Epithelial cell of esophagus (primary cell): Measurements from ENCODE around the gene ARHGEF37.
A peak's percentile ranks its signal among the peaks of the same experiment; 100 is the strongest.

ENCODE experiments used
- DNase-seq: peaks from one replicate; pipeline ENCODE4 v3.0.0; 2010; ENCODE audit warnings: low read depth
- H3K4me3 ChIP-seq: 2 replicates; pipeline ENCODE4 v1.5.1; 2011; ENCODE audit warnings: mild to moderate bottlenecking, low read length, control low read depth
- TF ChIP-seq, protein P1 (sequence below): IDR thresholded peaks from 2 replicates; pipeline ENCODE4 v1.5.1; 2011; ENCODE audit warnings: low read depth, mild to moderate bottlenecking, low read length, control low read depth, inconsistent platforms; ENCODE audit not compliant: insufficient read depth; ENCODE audit errors: missing control alignments

The ARHGEF37 gene

DNA sequence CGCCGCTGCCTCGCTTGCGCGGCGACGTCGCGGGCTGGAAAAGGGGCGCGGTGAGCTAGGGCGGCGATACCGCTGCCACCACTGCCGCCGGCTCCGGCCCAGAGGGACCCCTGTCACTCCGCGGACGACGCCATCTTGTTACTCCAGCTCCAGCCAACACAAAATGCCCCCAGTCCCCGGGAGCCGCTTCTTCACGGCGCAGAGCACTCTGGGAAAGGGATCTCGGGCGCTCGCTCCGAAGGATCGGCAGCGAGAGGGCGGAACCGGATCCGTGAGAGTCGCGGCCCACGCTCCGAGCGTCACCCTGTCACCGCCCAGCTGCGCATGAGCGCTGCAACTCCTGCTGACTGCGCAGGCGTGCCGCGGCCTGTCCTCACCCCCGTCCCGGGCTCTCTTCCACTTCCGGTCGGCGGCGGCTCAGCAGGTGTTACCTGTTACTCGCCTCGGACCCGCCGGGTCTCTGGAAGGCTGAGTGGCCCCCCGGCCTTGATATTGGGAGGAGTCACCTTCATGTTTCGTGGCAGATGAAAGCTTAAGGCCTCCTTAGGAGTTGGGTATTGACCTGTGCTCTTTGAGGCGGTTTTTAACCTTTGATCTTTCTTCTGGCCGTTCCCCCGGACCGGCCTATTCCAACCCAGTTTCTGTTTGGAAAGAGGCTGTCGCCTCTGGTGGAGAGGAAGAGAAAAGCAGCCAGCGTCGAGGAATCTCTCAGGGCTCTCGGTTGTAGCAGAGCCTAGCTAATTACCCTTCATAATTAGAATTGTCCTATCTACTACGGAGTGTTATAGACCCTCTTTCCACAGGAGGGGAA is 29.9 kb upstream of the ARHGEF37 start, which contains the start of gene CSNK1A1:
CSNK1A1 (minus strand) TSS at position 213 of the 811 bp plus-strand sequence. CDS start 475 bp downstream, outside the sequence.
- H3K4me3 ChIP-seq: peak within 1 kb of the TSS; percentile 100
- TF ChIP-seq, protein P1, sequence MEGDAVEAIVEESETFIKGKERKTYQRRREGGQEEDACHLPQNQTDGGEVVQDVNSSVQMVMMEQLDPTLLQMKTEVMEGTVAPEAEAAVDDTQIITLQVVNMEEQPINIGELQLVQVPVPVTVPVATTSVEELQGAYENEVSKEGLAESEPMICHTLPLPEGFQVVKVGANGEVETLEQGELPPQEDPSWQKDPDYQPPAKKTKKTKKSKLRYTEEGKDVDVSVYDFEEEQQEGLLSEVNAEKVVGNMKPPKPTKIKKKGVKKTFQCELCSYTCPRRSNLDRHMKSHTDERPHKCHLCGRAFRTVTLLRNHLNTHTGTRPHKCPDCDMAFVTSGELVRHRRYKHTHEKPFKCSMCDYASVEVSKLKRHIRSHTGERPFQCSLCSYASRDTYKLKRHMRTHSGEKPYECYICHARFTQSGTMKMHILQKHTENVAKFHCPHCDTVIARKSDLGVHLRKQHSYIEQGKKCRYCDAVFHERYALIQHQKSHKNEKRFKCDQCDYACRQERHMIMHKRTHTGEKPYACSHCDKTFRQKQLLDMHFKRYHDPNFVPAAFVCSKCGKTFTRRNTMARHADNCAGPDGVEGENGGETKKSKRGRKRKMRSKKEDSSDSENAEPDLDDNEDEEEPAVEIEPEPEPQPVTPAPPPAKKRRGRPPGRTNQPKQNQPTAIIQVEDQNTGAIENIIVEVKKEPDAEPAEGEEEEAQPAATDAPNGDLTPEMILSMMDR: peak; percentile 95
- peak; percentile 99 for DNase-seq

DNA sequence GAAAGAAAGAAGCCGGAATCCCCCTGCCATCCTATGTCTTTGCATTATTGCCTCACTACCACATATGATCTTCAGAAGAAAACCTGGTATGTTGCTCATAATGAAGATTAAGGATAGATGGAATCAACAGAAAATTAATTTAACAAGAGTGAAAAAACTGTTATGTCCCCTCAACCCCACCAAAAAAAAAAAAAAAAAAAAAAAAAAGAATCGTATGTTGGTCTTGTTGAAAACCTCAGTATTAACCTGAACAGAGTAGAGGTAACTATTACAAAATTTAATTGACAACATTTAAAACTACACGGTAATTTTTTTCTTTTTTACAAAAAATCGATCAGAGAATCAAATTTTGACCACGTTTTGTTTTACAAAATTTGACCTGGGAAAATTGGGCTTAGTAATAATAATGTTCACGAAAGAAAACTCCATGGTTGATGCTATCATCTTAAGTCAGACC is 29.2 kb upstream of the ARHGEF37 start:
- H3K4me3 ChIP-seq: peak overlapping the region; percentile 100
- TF ChIP-seq, protein P1: no peak
- no peak for DNase-seq

DNA sequence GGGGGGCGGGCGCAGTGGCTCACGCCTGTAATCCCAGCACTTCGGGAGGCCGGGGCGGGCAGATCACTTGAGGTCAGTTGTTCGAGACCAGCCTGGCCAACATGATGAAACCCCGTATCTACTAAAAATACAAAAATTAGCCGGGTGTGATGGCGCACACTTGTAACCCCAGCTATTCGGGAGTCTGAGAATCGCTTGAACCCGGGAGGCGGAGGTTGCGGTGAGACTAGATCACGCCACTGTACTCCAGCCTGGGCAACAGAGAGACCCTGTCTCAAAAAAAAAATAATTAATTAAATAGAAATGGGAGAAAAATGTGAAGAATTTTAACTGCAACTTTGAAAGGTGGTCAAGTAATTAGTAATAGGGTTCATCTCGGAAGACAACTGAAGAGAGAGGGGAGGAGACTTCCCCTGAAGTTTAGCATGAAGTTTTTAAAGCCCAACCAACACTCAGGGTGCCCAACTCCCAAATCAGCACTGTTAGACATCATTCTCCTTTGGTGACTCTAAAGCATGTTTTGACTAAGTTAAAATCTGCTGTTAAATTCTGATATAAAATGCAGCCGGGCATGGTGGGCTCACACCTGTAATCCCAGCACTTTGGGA is 28.6 kb upstream of the ARHGEF37 start:
- TF ChIP-seq, protein P1: no peak
- no peak overlapping the region for H3K4me3 ChIP-seq
- DNase-seq: no peak

DNA sequence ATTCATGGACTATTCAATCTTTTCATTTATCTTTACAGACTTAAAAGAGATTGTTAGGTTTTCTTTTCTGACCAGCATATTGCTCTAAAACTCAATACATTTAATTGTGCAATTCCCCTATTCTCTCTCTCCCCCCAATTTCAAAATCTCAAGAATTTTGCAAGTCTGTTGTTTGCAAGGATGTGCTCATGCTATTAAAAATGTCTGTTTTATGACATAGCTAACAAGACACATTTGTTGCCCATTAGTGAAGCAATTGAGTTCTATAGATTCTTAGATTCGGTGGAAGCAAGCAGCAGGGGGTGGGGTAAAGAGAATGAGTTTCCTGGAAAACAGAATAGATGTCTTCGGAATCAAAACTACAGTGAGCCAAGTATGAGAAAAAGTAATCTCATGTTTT is 21.6 kb upstream of the ARHGEF37 start:
- no peak for DNase-seq
- TF ChIP-seq, protein P1: no peak
- H3K4me3 ChIP-seq: no peak overlapping the region

DNA sequence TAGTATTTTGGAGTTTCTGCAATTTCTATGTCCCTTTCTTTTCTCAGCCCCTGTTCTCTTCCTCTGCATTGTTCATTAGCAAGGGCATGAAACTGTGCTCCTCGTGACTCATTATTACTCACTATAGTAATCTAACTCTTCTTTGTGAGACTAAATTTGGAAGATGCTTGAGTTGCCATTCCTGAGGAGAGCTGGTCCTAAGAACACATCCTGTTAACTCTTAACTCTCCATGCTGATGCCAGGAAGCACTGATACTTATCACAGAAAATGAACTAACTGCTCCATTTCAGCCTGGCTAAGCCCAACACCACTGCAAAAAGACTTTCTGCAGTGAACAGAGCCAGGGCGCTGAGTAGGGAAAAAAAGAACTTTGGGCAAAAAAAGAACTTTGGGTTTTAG is 19.4 kb upstream of the ARHGEF37 start:
- peak; percentile 95 for DNase-seq
- no peak overlapping the region for H3K4me3 ChIP-seq
- TF ChIP-seq, protein P1: no peak

DNA sequence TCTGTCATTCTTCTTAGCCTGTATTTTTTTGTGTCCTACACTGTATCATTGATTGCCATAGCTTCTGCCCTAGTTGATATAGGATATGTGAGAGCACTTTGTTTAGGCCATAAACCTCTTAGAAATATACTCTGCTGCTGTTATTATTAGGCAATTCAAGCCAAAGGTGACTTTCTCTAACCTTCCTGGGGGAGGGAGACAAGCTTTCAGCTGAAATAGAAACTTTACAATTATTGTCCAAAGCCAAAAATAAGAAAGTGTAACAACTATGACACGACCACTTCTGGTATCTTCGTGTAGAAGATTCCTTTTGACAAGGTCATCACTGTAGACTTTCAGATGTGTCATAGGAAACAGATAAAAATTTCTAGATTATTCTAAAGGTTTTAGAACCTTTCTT is 17.8 kb upstream of the ARHGEF37 start:
- TF ChIP-seq, protein P1: no peak
- peak; percentile 40 for DNase-seq
- no peak overlapping the region for H3K4me3 ChIP-seq
